GM18499 (cell line): ENCODE data around the gene PRKG1.

Experiments
- ATAC-seq: cut with Tn5 transposase; IDR thresholded peaks from one replicate; pipeline ENCODE4 v1.9.1; 2021; ENCODE audit warnings: moderate number of reproducible peaks; ENCODE audit not compliant: insufficient read depth, unreplicated experiment

PRKG1 gene

DNA sequence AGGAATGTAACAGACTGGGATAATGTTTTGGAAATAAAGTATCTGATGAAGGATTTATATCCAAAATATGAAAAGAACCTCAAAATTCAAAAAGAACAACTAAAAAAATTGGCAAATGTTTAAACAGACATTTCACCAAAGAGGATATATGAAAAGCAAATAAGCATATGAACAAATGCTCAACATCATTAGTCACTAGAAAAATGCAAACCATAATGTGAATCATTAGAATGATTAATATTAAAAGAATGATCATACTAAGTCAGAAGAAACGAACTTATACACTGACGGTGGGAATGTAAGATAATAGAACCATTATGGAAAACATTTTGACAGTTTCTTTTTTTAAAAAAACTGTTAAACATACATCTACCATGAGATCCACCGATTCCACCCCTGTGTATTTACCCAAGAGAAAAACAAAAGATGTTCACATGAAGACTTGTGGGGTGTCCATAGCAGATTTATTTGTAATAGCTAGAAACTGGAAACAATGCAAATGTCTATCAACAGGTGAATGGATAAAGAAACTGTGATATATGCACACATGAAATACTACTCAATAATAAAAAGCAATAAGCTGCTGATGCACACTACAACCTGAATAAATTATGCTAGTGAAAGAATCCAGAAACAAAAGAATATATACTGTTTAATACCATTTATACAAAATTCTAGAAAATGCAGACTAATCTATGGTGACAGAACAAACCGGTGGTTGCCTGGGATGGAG lies 35.7 kb downstream of the PRKG1 start:
- no peak for ATAC-seq

DNA sequence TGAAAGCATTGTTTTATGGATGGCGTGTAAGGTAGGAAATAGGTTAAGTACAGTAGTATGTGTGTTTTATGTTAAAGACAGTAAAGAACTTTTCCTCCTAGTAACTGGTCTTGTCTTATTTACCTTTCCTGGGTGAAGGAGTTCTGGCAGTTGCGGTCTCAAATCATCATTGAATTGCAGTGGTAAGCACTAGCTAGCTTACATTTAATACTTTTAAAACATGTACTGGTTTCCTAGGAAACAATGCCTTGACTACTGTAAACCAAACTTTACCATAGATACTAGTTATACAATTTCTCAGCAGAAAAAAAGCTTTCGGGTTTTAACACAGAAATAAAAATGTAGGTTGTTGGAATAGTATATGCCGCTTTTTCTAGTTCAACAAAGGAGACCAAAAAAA lies 37.7 kb downstream of the PRKG1 start:
- ATAC-seq: no peak

DNA sequence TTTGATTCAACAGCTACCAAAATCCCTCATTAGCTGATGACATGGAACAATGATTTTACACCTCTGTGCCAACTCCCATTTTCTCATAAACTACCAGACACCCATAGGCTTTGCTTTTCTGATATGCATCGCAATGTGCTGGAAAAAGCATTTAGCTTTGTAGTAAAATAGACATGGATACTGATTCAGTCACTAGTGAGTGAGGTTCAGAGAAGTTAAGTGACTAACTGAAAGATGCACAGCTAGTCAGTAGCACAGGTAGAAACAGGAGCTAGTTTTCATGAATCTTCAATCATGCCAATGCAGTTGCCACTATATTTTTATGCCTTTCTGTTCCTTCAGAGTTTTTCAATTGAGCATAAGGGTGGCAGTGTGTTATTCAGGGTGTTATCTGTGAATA lies 38.7 kb downstream of the PRKG1 start:
- ATAC-seq: no peak

DNA sequence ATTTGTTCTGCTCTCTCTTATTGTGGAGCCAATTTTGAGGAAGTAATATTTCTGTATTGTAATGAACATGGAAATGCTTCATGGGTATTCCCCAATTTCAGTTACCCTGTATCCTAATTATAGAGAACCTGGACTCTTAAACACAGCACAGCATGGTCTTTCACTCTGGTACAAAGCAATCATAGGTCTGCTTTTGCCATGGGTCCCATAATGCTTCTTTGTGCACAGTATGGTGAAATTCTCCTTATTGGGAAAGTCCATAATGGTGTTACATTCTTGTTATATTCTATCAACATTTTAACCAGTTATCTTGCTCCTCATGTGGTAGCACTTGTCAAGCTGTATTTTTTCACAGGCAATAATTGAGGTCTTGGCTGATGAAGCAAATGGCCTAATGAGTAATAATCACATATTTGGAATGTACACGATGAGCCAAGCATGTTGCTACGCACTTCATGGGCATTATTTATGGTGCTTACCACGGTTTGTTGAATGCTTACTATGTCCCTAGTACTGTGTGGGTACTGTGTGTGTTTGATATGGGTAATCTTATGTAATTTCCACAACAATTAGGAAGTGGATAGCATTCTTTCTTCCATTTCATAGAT lies 42.9 kb downstream of the PRKG1 start:
- no peak for ATAC-seq

DNA sequence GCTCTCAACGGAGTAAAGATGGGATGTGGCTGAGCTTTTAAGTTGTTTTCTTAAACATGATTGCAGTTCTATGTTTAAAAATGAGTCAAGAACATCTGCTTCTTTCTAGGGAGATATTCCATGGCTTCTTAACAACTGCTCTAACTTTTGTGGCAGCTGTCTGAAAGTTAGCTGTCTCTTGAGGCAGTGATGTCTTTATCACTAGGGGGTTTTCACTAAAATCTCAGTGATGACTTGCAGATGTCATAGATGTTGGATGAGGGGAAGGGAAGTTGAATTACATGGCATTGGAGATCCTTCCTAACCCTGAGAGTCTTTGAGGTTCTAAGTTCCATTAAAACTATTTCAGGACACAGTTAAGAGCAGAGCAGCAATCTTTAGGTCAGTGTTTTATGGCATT lies 43.5 kb downstream of the PRKG1 start:
- no peak for ATAC-seq

DNA sequence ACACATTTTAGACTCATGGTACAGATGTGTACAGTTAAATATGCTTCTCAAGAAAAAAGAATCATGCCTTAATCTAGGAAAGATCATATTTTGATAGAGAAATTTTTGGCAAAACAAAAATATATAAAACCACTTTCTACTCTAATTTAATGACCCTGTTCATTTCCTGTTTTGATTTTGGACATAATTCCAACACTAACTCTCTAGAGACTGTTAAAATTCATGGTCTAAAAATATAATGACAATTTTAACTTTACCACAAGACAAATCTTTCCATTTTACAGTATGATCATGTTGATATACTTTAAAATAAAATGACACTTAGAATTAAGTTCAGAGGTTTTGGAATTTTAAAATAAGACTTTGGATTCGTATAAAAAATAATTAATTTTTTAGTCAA lies 45.2 kb downstream of the PRKG1 start:
- no peak for ATAC-seq

DNA sequence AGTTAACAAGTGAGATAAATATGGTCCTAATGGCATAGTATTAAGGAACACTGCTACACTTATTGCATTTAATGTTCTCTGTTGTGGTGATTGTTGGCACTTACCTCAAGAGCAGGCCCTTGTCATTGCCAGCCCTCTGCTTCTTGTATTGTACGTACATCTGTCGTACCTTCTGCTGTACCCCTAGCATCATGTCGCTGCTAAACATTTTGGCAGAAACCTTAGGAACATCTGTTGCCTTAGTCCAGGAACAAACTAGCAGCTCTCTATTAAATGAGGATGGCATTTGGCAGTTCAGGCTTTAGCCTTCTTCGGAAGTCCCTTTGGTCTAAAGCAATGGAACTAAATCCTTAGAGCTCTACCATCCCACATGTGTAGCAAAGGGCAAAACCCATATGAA lies 47.6 kb downstream of the PRKG1 start:
- no peak for ATAC-seq

DNA sequence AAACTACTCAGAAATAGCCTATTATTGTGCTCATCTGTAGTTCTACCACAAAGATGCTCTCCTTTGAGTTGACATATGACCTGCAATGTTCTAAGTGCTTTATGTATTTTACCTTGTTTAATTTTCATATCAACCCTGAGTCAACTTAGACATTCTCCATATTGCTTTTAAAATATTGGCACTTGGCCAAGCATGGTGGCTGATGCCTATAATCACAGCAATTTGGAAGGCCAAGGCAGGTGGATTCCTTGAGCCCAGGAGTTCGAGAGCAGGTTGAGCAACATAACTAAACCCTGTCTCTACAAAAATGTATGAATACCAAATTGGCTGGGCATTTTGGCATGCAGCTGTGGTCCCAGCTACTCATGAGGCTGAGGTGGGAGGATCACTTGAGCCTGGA lies 50.6 kb downstream of the PRKG1 start:
- ATAC-seq: no peak

DNA sequence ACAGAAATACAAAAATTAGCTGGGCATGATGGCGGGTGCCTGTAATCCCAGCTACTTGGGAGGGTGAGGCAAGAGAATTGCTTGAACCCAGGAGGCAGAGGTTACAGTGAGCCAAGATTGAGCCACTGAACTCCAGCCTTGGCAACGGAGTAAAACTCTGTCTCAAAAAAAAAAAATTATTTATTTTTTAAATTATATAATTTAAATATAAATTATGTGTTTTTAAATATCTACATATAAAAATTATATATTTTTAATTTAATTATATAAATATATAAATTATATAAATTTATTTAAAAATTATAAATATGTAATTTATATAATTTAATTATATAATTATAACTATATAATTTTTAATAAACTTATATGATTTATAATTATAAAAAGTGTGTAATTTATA lies 51.2 kb downstream of the PRKG1 start:
- ATAC-seq: no peak

DNA sequence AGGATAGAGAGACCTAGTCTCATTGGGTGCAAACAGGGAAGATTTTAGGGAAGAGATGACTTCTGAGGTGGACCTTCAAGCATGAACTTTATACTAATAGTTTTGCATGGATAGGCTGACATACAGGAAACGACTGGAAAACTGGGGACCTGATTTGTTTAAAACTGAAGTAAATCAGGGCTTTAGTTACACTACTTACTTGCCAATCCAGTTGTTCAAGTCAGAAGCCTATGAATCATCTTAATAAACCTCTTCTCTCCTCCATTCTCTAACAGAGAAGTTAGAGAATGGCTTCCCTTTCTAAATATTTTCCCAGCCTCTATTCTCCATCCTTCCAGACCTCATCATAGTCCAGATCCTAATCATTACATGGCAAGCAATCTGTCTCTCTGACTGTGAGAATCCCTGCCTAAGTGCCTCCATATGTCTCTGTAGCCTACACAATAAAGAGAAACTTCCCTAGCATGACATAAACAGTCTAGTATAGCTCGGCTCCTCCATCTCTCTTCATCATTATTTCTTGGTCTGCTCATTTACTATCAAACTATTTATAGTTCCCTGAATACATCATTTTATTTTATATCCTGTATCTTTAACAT lies 55.8 kb downstream of the PRKG1 start:
- no peak for ATAC-seq

DNA sequence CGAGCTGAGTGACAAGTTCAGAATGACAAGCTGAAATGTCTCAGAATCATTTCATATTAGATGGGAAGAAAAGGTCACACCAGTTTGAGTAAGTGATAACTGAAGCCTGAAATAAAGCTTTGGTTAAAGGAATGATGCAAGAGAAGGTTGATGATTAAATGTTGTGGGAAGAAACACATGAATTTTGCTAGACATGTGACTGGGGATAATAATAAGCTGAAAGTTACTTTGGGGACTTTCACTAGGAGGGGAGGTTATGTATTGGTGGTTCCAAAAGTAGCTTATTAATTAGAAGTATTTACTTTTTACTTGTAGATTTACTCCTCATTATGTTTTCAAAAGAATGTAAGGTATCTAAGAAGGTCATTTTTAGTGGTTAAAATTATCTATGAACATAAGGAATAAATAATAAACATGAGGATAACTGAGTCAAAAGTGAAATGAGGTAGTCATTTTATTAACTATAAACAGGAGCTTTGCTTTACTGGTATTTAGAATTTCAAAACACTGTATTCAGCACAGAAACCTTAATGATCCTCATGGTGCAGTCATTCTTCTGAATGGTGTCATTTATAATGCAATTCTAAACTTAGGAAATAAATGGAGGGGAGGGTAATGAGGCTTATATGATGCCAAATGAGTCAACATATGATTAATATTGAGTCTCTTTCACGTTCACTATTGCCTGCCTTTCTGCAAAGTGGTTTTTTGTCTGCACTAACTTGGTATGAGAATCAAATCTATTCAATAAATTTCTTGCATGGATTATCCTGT lies 63.7 kb downstream of the PRKG1 start:
- ATAC-seq: no peak

DNA sequence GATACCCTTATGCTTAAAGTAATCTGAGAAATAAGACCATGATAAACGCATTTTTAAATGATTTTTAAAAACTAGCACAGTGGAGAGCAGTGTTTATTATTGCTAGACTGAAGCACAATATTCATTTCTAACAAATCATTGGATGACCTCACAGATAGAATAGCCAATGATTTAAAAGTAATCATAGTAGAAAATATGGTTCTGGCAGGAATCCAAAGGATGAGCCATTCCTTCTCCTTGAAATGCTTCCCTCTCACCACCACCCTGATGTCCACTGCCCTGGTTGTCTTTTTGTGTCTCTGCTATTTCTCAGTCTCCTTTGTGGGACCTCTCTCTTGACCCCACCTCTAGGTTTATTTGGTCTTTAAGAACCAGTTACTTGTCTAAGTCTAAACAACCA lies 64.9 kb downstream of the PRKG1 start:
- ATAC-seq: no peak

DNA sequence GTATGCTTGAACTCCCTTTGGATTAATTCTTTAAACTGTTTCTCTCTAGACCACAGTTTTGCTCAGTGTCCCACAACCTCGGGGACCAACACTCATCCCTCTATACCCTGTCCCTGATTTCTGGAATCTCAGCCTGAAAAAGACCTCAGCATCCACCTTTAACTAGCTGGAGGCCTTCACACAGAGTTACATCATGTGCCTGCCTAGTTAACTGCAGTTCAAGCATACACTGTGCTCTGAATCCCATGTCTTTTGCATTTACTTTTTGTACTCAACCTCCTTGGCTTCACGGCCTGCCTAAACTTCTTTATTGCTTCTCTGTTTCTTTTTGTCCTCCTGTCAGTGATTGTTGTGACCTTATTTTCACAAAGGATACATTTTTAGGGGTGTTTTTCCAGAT lies 66.7 kb downstream of the PRKG1 start:
- no peak for ATAC-seq

DNA sequence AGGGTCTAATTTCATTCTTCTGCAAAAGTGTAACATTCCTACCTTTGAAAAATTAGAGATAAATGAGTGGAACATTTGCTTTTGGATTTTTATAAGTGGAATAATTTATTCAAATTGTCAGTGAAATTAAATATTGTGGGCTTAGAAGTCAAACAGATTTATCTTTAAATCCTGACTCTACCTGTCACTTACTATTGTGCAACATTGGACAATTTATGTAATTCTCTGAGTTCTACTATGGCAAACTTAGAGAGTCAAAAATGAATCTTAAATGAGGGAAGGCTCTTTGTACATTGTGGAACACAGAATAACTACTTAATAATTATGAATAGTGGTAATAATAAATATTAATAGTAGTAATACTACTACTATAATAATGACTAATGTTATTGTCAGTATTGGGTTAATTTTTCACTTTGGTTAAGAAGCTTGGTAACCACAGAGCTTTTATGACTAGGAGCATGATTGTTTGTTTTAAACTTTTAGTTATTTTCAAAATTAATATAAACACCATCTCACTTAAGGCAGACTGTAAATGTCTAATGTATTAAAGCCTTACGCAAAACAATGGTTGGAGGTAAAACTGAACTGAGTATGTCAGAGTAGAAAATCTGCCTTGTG lies 70.0 kb downstream of the PRKG1 start:
- ATAC-seq: no peak

DNA sequence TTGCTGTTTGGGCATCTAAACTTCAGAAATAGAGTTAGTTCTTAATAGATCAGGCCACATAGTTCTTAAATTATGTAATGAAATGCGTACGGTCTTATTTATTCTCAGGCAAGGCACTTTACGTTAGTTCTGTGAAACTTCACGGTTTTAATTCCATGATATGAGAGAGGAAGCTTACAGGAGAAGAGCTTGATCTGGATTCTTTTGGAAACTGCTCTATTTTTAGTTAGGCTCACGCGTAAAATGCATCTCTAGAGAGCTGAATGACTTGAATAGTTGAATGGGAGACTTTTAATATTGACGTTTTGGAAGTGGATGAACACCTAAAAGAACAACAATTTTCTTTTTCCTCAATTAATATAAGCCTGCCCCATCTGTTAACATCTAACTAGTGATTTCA lies 71.1 kb downstream of the PRKG1 start:
- ATAC-seq: no peak

DNA sequence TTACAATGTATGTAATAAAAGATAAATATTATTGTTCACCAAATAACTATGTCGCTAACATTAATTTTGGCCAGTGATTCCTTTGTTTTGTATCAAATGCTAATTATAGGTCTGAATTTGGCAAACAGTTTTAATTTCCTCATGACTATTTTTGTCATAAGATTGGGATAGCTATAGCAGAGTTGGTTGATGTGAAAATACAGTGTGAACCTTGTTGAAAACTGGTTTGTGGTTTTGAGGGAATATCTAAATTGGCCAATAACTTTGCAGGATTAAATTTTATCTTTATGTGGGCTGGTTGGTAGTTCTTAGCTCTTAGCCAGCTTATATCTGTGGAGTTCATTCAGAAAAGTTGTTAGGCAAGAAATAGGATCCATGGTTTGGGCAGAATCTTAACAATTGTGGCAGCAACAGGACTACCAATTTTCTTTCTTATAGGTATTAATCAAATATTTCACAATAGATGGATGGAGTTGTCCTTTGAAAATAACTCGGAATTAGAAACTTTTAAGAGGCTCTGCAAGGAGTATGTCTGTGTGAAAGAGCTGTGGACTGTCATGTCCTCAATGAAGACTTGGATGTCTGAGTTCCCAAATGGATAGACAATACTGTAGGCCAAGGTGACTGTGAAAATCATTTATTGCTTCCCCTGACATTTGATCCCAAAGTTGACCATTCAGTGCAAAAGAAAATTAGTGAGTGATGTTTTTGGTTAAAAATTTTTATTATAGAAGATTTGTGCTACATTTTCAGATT lies 73.5 kb downstream of the PRKG1 start:
- ATAC-seq: no peak

DNA sequence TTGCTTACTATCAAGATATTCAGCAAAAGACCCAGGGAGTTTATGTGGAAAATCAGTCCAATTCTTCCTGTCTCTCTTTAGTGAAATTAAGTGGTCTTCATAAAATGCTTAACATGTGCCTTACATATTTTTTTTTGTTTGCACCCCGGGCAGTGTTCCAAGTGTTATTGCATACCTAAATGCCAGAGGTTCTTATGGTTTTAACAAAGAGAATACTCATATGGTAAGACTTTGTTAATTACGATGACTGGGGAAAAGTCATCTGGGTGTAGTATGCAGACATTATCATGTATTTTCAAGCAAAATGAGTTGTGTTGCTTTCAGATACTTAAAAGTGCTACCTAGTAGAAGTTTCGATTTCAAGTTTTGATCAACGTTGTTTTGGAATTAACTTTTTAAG lies 82.6 kb downstream of the PRKG1 start:
- no peak for ATAC-seq

DNA sequence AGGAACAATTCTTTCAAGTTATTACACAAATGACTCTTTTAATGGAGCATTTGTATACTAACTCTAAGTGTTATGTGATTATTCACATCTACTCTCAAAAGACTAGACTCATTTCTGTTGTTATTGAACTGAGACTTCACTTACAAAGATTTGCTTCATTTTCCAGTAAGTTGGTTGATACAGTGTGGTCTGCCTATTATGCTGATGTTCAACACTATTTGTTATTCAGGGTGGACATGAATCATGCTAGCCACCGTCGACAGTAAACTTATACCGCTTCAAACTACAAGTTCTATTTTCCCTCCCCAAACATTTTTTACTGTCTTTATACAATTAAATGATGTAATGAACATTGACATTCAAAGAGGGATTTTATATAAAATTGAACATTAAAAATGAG lies 84.5 kb downstream of the PRKG1 start:
- no peak for ATAC-seq

DNA sequence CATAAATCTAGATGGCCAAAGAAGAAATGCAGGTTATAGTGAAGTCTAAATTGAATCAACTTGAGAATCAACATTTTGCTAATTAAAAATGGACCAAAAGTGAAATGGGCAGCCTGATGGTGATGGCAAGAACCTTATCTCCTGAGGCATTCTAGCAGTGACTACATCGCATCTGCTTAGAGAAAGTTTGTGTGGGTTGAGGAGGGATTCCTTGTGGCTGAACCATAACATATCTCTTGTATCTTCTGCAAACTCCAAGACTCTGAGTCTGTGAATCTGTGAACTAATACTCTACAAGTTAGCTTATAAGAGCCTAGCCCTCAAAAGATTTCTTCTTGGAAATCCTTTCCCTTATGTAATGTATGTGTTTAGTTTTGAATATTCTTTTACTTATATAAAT lies 85.6 kb downstream of the PRKG1 start:
- no peak for ATAC-seq

DNA sequence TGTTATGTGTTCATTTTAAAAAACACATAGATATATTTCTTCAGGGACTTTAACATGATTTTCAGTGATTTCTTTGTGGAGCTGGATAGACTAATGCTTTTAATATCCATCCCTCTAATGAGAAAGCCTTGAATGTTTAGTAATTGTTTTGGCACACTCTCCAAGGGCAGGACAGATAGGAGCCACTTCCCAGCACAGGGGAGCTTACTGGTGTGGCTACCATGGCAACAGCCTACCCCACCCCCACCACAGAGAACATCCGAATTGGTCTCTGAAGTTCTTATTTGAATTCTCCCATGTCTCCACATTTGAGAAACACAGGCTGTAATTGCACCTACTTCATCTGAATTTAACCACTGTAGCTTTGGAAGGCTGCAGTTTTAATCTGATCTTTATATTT lies 87.7 kb downstream of the PRKG1 start:
- no peak for ATAC-seq
